CD14-positive monocyte (primary cell): ENCODE measurements around the gene CYP2W1. TPM values are rescaled to one million over a fixed set of nuclear protein-coding genes. Genes with fewer than 3 reads are reported as not detected.

Experiments
- DNase-seq, 3 donors: peaks; one replicate each; pipeline ENCODE4 v3.0.0-alpha.2; 2011 to 2022
- H2AFZ ChIP-seq: 2 replicates; pipeline ENCODE4 v1.6.0; 2012; ENCODE audit warnings: mild to moderate bottlenecking, low read depth, low read length, inconsistent platforms; ENCODE audit not compliant: insufficient read depth, poor library complexity, severe bottlenecking
- H3K27ac ChIP-seq, 2 donors: 1 replicate in 1 of 2; 2 replicates in 1 of 2; pipeline ENCODE4 v1.5.1; 2012 to 2013; ENCODE audit warnings: low read length in 2 of 2, control low read depth in 1 of 2, inconsistent platforms in 1 of 2, low read depth in 1 of 2, mild to moderate bottlenecking in 1 of 2
- H3K27me3 ChIP-seq, 2 donors: one replicate each; pipeline versions ENCODE4 v1.6.0 to v1.6.1; 2011 to 2013; ENCODE audit warnings: low read length in 2 of 2; ENCODE audit not compliant: control insufficient read depth in 2 of 2, insufficient read depth in 2 of 2
- H3K36me3 ChIP-seq, 2 donors: replicated peaks in 1 of 2; 1 replicate in 1 of 2; 2 replicates in 1 of 2; pipeline versions ENCODE4 v1.5.1 to v1.6.1; 2012 to 2013; ENCODE audit warnings: low read length in 2 of 2, control low read depth in 1 of 2, inconsistent platforms in 1 of 2, mild to moderate bottlenecking in 1 of 2; ENCODE audit not compliant: insufficient read depth in 2 of 2, control insufficient read depth in 1 of 2
- H3K4me1 ChIP-seq, 2 donors: 1 replicate in 1 of 2; 2 replicates in 1 of 2; pipeline versions ENCODE4 v1.5.1 to v1.6.1; 2012 to 2013; ENCODE audit warnings: low read length in 2 of 2, control low read depth in 1 of 2, inconsistent platforms in 1 of 2, mild to moderate bottlenecking in 1 of 2, moderate library complexity in 1 of 2; ENCODE audit not compliant: insufficient read depth in 2 of 2, control insufficient read depth in 1 of 2
- H3K4me2 ChIP-seq: replicated peaks from 2 replicates; pipeline ENCODE3; 2012; ENCODE audit warnings: low read length, moderate library complexity, mild to moderate bottlenecking; ENCODE audit not compliant: poor library complexity, severe bottlenecking; ENCODE audit errors: extremely low read depth
- H3K4me3 ChIP-seq, 3 experiments: fragments of 200-600 bp in 1 of 3; sonication (generic) in 1 of 3; replicated peaks in 1 of 3; 1 replicate in 2 of 3; 2 replicates in 1 of 3; pipeline ENCODE4 v1.5.1; 2011 to 2013; ENCODE audit warnings: low read length in 3 of 3, mild to moderate bottlenecking in 3 of 3, control low read depth in 2 of 3, low read depth in 2 of 3, inconsistent platforms in 1 of 3, moderate library complexity in 1 of 3
- H3K79me2 ChIP-seq: 2 replicates; pipeline ENCODE4 v1.6.0; 2012; ENCODE audit warnings: mild to moderate bottlenecking, control low read depth, inconsistent platforms, low read length, moderate library complexity; ENCODE audit not compliant: insufficient read depth
- H3K9ac ChIP-seq: 2 replicates; pipeline ENCODE4 v1.6.0; 2017; ENCODE audit warnings: low read length, mild to moderate bottlenecking; ENCODE audit not compliant: insufficient read depth, poor library complexity, severe bottlenecking
- H3K9me3 ChIP-seq, 2 donors: replicated peaks in 1 of 2; 1 replicate in 1 of 2; 2 replicates in 1 of 2; pipeline versions ENCODE4 v1.5.1 to v1.6.1; 2012 to 2013; ENCODE audit warnings: low read length in 2 of 2, control low read depth in 1 of 2; ENCODE audit not compliant: control insufficient read depth in 1 of 2, insufficient read depth in 1 of 2
- H4K20me1 ChIP-seq: 2 replicates; pipeline ENCODE4 v1.6.0; 2012; ENCODE audit warnings: mild to moderate bottlenecking, low read length, control low read depth, moderate library complexity; ENCODE audit not compliant: insufficient read depth
- H3K27ac Mint-ChIP-seq, 7 donors: one replicate each; pipeline ENCODE4 v1.8.0; 2020; ENCODE audit warnings: mild to moderate bottlenecking in 7 of 7, mixed read lengths in 7 of 7, moderate library complexity in 6 of 7, inconsistent platforms in 2 of 7
- H3K27me3 Mint-ChIP-seq, 3 donors: one replicate each; pipeline ENCODE4 v1.8.0; 2021 to 2022; ENCODE audit warnings: low read depth in 3 of 3, mild to moderate bottlenecking in 3 of 3, mixed read lengths in 3 of 3, moderate library complexity in 3 of 3, inconsistent platforms in 1 of 3
- H3K36me3 Mint-ChIP-seq, 2 donors: one replicate each; pipeline ENCODE4 v1.8.0; 2020; ENCODE audit warnings: mixed read lengths in 2 of 2, inconsistent platforms in 1 of 2, mild to moderate bottlenecking in 1 of 2
- H3K4me1 Mint-ChIP-seq: one replicate; pipeline ENCODE4 v1.8.0; 2020; ENCODE audit warnings: mild to moderate bottlenecking, mixed read lengths
- H3K4me3 Mint-ChIP-seq, 2 donors: one replicate each; pipeline ENCODE4 v1.8.0; 2020; ENCODE audit warnings: mild to moderate bottlenecking in 2 of 2, mixed read lengths in 2 of 2, moderate library complexity in 1 of 2
- H3K9me3 Mint-ChIP-seq, 7 donors: one replicate each; pipeline ENCODE4 v1.8.0; 2020 to 2022; ENCODE audit warnings: mixed read lengths in 7 of 7, mild to moderate bottlenecking in 6 of 7, moderate library complexity in 6 of 7, inconsistent platforms in 2 of 7
- WGBS: methylation state at CpG from one replicate; pipeline ENCODE4 v1.1.5; 2013; ENCODE audit warnings: missing lambda C conversion rate; ENCODE audit not compliant: insufficient coverage; 5-methylcytosine and 5-hydroxymethylcytosine counted together
- intact Hi-C, 2 donors: fragments of 100-400 bp; cut with micrococcal nuclease; formaldehyde crosslinking; loops; one replicate each; pipeline versions ENCODE4 v1.15.0 to v1.15.1; 2023
- polyA plus RNA-seq, 3 donors: library from polyadenylated mRNA; depleted of rRNA in 1 of 3; unstranded in 2 of 3; stranded (reverse) in 1 of 3; fragments of 300-500 nt in 2 of 3; fragments of >200 nt in 1 of 3; fragmentation: Illumina TruSeq in 2 of 3; gene quantifications; 1 replicate in 2 of 3; 2 replicates in 1 of 3; pipeline ENCODE4 v1.2.3, GENCODE V29; 2012 to 2021
- TF ChIP-seq, protein P1 (sequence below): fragments of 200-600 bp; IDR thresholded peaks from one replicate; pipeline ENCODE4 v1.8.0; 2022; ENCODE audit warnings: antibody characterized with exemption, mild to moderate bottlenecking

The CYP2W1 gene
- polyA plus RNA-seq, 3 donors = not detected

DNA sequence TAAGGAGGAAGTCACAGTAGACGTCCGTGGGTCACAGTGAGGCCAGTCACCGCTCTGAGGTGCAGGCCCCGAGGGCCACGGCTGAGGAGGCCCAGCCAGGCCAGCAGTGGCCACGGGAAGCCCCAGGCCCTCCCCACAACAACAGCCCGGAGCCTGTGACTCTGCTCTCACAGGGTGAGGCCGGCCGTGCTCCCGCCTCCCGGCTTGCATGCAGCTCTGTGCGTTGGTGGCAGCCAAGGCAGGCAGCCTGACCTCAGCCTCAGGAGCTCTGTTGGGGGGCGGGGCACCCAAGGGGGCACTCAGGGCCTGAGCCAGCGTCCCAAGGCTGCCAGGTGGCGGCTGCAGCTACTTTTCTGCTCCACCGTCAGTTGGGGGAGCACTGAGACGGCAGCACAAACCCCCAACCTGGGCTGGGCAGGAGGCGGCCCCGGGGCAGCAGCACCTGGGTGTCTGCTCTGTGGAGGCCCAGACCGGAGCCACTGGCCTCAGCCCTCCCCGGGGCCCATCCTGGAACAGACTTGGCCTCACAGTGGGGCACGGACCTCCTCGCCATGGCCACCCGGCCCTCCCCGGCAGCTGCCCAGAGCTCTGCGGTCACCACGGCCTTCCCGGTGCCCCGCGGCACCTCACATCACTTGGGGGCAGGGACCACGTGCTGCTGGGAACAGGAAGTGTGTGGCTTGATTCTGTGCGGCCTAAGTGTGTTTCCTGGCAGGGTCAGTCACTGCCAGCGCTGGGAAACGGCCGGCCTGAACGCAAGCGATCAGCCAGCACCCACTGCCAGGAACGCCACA is 13.3 kb downstream of the CYP2W1 start:
- Mint-ChIP-seq H3K4me3 (no peak overlapping the region), H3K9me3 (peaks cover 0 to 1% (median 0%) of the 10 kb centered on the region in 7 donors), H3K4me1 (peaks cover 7% of the 10 kb centered on the region), H3K36me3 (peaks cover 7 to 28% of the 10 kb centered on the region in 2 donors), H3K27me3 (peaks cover 6 to 12% (median 7%) of the 10 kb centered on the region in 3 donors), H3K27ac (no peak overlapping the region)
- H3K4me1 ChIP-seq = peaks cover 5 to 7% of the 10 kb centered on the region in 2 donors
- intact Hi-C loops = no loop called here
- DNase-seq = no peak
- peaks cover 3 to 8% of the 10 kb centered on the region in 2 donors for H3K36me3 ChIP-seq
- no peaks in the 10 kb centered on the region for H3K79me2 ChIP-seq
- no peak overlapping the region for H3K27ac ChIP-seq
- no peak overlapping the region for H3K4me3 ChIP-seq
- no peak overlapping the region for H2AFZ ChIP-seq
- H3K9me3 ChIP-seq = no peaks in the 10 kb centered on the region
- no peaks in the 10 kb centered on the region for H4K20me1 ChIP-seq
- TF ChIP-seq, protein P1, sequence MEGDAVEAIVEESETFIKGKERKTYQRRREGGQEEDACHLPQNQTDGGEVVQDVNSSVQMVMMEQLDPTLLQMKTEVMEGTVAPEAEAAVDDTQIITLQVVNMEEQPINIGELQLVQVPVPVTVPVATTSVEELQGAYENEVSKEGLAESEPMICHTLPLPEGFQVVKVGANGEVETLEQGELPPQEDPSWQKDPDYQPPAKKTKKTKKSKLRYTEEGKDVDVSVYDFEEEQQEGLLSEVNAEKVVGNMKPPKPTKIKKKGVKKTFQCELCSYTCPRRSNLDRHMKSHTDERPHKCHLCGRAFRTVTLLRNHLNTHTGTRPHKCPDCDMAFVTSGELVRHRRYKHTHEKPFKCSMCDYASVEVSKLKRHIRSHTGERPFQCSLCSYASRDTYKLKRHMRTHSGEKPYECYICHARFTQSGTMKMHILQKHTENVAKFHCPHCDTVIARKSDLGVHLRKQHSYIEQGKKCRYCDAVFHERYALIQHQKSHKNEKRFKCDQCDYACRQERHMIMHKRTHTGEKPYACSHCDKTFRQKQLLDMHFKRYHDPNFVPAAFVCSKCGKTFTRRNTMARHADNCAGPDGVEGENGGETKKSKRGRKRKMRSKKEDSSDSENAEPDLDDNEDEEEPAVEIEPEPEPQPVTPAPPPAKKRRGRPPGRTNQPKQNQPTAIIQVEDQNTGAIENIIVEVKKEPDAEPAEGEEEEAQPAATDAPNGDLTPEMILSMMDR = no peak
- no peaks in the 10 kb centered on the region for H3K27me3 ChIP-seq
- H3K4me2 ChIP-seq = no peak overlapping the region
- peak overlapping the region; percentile 15 for H3K9ac ChIP-seq
- 60% methylated on average over 38 of the region's 38 CpGs for WGBS

DNA sequence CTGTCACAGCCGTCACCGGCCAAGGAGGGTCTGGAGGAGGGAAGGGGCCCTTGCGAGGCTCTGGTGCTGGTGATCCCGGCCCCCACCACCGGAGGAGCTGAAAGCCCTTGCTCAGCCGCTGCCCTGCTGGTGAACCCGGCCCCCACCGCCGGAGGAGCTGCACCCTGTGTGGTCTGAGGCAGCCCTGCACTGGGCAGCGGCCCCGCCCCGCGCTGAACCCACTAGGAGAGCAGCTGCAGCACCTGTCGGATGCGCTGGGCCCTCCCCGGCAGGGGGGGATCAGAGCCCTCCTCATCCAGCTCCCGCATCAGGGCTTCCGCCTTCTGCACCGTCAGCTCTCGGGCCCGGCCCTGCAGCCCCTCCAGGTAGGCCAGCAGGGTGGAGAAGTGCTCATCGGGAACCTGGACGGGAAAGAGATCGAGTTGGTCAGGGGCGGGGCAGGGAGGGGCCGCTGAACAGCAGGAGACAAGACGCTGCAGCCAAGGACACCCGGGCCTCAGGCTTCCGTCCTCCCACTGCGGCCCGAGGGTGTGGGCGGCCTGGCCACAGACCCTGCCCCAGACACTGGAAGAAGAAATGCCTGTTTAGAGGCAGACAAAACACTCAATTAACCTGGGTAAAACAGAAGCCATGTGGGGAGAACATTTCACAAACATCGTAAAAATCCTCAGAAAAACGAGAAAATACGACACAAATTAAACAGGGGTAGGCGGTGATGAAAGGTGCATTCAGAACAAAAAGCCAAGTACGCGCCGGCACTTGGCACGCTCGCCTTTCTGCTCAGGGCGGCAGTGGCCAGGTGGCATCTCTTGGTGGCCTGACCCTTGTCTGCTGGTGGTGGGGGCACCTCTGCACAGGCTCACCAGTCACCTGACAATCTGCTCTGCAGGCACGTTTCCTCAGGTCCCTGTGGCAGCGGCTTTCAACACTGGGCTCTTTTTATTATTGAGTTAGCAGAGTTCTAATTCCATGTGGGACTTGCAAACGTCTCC is 14.7 kb downstream of the CYP2W1 start:
- no peaks in the 10 kb centered on the region for H3K9me3 ChIP-seq
- Mint-ChIP-seq H3K4me1 (peaks cover 7% of the 10 kb centered on the region), H3K9me3 (peaks cover 0 to 1% (median 0%) of the 10 kb centered on the region in 7 donors), H3K4me3 (no peak overlapping the region), H3K36me3 (peaks cover 7 to 28% of the 10 kb centered on the region in 2 donors), H3K27me3 (peaks cover 4 to 11% (median 7%) of the 10 kb centered on the region in 3 donors), H3K27ac (no peak overlapping the region)
- H3K79me2 ChIP-seq = no peaks in the 10 kb centered on the region
- H3K9ac ChIP-seq = no peak overlapping the region
- peaks cover 3 to 8% of the 10 kb centered on the region in 2 donors for H3K36me3 ChIP-seq
- no peaks in the 10 kb centered on the region for H4K20me1 ChIP-seq
- H2AFZ ChIP-seq = no peak overlapping the region
- no peak overlapping the region for H3K4me3 ChIP-seq
- 97% methylated on average over 41 of the region's 45 CpGs for WGBS
- TF ChIP-seq, protein P1 = no peak
- H3K4me2 ChIP-seq = no peak overlapping the region
- H3K4me1 ChIP-seq = peaks cover 4 to 7% of the 10 kb centered on the region in 2 donors
- no peak overlapping the region for H3K27ac ChIP-seq
- intact Hi-C loops = no loop called here
- no peak for DNase-seq
- H3K27me3 ChIP-seq = no peaks in the 10 kb centered on the region
